Measurements from ENCODE around the gene KLHL3.

GRCh38 chr5:137754961-137755762, 19.3 kb upstream of the KLHL3 start:
- TF ChIP-seq EP300 (IDR thresholded peaks at IDR 0.05) (no peak), POLR2A (IDR thresholded peaks at IDR 0.05) (no peak)

All from upper lobe of left lung (tissue), 4 donors.